Small intestine (tissue), 7 donors: ENCODE data around the gene KLK13. TPM values are rescaled to one million over a fixed set of nuclear protein-coding genes. Genes with fewer than 3 reads are reported as not detected.

ENCODE experiments used
- DNase-seq, 2 donors: peaks; one replicate each; pipeline versions ENCODE4 v3.0.0 to v3.0.0-alpha.2; 2013
- FAIRE-seq: peaks from 2 replicates; lab custom pipeline; 2012; peaks lifted over from hg19 to GRCh38; lab: Jason Lieb, UNC
- H3K27ac ChIP-seq, 3 donors: one replicate each; pipeline ENCODE4 v1.5.1; 2013; ENCODE audit warnings: low read length in 2 of 3, mild to moderate bottlenecking in 2 of 3, control low read depth in 1 of 3, inconsistent platforms in 1 of 3, low read depth in 1 of 3, moderate library complexity in 1 of 3
- H3K27me3 ChIP-seq, 3 donors: one replicate each; pipeline ENCODE4 v1.6.1; 2013; ENCODE audit warnings: low read length in 3 of 3, inconsistent platforms in 1 of 3; ENCODE audit not compliant: control insufficient read depth in 3 of 3, insufficient read depth in 3 of 3
- H3K36me3 ChIP-seq, 3 donors: one replicate each; pipeline ENCODE4 v1.6.1; 2013; ENCODE audit warnings: low read length in 3 of 3, inconsistent platforms in 1 of 3, low read depth in 1 of 3, mild to moderate bottlenecking in 1 of 3, moderate library complexity in 1 of 3; ENCODE audit not compliant: control insufficient read depth in 3 of 3, insufficient read depth in 2 of 3
- H3K4me1 ChIP-seq, 3 donors: one replicate each; pipeline ENCODE4 v1.6.1; 2013; ENCODE audit warnings: low read length in 2 of 3, inconsistent platforms in 1 of 3, low read depth in 1 of 3, mild to moderate bottlenecking in 1 of 3, moderate library complexity in 1 of 3; ENCODE audit not compliant: control insufficient read depth in 3 of 3, insufficient read depth in 2 of 3
- H3K4me3 ChIP-seq, 3 donors: one replicate each; pipeline ENCODE4 v1.5.1; 2013; ENCODE audit warnings: low read length in 3 of 3, control low read depth in 1 of 3, inconsistent platforms in 1 of 3, low read depth in 1 of 3, mild to moderate bottlenecking in 1 of 3, moderate library complexity in 1 of 3
- H3K9me3 ChIP-seq, 2 donors: one replicate each; pipeline ENCODE4 v1.6.1; 2013; ENCODE audit warnings: low read depth in 1 of 2, low read length in 1 of 2; ENCODE audit not compliant: control insufficient read depth in 2 of 2, insufficient read depth in 1 of 2
- WGBS, 3 donors: extraction: QIAGEN DNeasy Blood & Tissue Kit; methylation state at CpG; one replicate each; pipeline ENCODE4 v1.1.7; 2013; 5-methylcytosine and 5-hydroxymethylcytosine counted together
- polyA plus RNA-seq, 4 donors: library from polyadenylated mRNA; stranded (reverse) in 3 of 4; unstranded in 1 of 4; fragments of 200-250 nt in 3 of 4; fragments of 120-200 nt in 1 of 4; gene quantifications; one replicate each; pipeline versions ENCODE4 v1.2.1 to v1.2.3, GENCODE V29; 2013
- donor health status: healthy with polysubstance abuse.
- donor health status: control.
- donor health status: control.
- donor health status: Bipolar disorder and iron deficiency.
- donor health status: healthy.

Gene KLK13
- polyA plus RNA-seq, 4 donors, result 0.13 to 5.9 (median 2.5) TPM

DNA sequence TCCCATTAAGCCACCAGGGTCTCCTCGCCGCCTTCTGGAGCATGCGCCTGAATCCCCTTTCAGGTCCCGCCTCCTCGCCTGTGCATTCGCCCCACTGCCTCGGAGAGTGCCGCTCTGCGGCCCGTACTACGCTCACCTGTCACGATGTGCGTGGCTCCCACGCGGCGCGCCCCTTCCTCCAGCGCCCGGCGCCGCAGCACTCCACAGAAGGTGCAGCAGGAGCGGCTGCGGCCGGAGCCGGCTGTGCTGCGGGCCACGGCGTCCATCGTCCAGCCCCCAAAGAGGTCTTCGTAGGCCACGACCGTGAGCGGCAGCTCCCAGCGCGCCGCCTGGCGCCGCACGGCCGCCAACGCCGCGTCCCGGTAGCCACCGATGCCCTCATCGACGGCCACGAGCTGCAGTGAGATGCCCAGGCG lies 39.0 kb upstream of the KLK13 start:
- FAIRE-seq (no peak), DNase-seq (no peak)
- Histone ChIP-seq H3K27me3 (no peaks in the 10 kb centered on the region), H3K9me3 (no peaks in the 10 kb centered on the region), H3K27ac (no peak overlapping the region), H3K4me1 (peaks cover 0 to 8% (median 2%) of the 10 kb centered on the region in 3 donors), H3K4me3 (no peak overlapping the region), H3K36me3 (peaks cover 0 to 36% (median 8%) of the 10 kb centered on the region in 3 donors)
- WGBS, 3 donors, result 91 to 96% (median 92%) methylated on average over 37 to 49 of the region's 49 CpGs

DNA sequence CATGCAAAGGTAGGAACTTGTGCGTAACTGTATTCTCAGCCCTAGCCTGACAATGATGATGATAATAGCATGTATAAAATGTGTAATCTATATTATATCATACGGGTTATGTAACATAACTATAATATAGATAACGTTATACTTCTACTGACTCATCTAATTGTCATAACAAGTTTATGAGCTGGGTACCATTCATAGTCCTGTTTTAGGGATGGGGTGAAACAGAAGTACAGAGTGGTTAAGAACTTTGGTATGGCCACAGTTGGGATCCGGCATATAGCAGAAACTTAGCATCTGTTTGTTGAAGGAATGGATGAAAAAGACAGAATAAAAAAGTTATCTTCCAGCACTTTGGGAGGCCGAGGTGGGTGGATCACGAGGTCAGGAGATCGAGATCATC lies 38.1 kb upstream of the KLK13 start:
- no peak overlapping the region for H3K27ac ChIP-seq
- WGBS, 3 donors, result 86 to 95% (median 89%) methylated on average over 7 of the region's 7 CpGs
- FAIRE-seq (no peak), DNase-seq (no peak)
- peaks cover 0 to 37% (median 8%) of the 10 kb centered on the region in 3 donors for H3K36me3 ChIP-seq
- H3K4me3 ChIP-seq, result no peak overlapping the region
- no peaks in the 10 kb centered on the region for H3K9me3 ChIP-seq
- H3K27me3 ChIP-seq, result no peaks in the 10 kb centered on the region
- peaks cover 0 to 5% (median 0%) of the 10 kb centered on the region in 3 donors for H3K4me1 ChIP-seq

DNA sequence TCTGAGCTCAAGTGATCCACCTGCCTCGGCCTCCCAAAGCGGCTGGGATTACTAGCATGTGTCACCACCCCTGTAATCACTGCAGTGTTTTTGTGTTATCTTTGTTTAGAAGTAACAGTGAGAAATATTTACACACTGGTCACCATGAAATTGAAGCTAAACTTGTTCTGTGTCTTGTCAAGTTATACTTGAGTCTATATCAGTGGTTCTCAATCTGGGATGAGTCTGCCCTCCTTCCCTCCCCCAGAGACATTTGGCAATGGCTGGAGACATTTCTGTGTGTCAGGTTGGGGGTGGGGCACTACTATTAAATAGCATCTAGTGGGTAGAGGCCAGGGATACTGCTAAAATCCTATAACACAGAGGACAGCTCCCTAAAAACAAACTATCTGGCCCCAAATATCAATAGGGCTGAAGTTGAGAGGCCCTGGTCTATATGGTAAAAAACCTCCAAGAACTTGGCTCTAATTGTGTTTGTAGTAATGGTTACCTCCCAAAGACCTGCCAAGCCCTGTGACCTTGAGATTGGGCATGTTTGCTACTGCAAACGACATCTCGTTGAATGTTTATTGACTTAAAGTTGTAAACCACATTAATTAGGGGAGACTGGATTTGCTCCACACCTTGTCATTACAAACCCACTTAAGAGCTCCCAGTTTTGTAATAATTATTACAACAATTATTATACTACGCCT lies 36.4 kb upstream of the KLK13 start:
- WGBS, 3 donors, result 48 to 70% (median 62%) methylated on average over 5 of the region's 5 CpGs
- Histone ChIP-seq H3K27me3 (no peaks in the 10 kb centered on the region), H3K4me1 (no peaks in the 10 kb centered on the region), H3K4me3 (no peak overlapping the region), H3K27ac (no peak overlapping the region), H3K9me3 (no peaks in the 10 kb centered on the region), H3K36me3 (peaks cover 0 to 44% (median 8%) of the 10 kb centered on the region in 3 donors)
- FAIRE-seq, result no peak
- DNase-seq, result no peak

DNA sequence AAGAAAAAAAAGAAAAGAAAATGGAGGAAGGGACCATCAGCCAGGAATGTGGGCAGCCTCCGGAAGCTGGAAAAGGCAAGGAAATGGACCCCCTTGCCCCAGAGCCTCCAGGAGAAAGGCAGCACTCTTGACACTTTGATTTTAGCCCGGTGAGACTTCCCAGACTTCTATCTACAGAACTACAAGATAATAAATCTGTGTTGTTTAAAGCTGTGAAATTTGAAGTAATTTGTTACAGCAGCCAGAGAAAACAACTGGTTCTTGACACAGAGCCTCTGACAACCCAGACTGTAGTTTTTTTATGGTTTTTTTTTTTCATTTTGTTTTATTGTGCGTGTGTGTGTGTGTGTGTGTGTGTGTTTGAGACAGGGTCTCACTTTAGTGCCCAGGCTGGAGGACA lies 35.7 kb upstream of the KLK13 start:
- Histone ChIP-seq H3K4me1 (no peaks in the 10 kb centered on the region), H3K36me3 (peaks cover 0 to 38% (median 8%) of the 10 kb centered on the region in 3 donors), H3K9me3 (no peaks in the 10 kb centered on the region), H3K4me3 (no peak overlapping the region), H3K27ac (no peak overlapping the region), H3K27me3 (no peaks in the 10 kb centered on the region)
- 59 to 75% (median 63%) methylated on average over 3 of the region's 3 CpGs for WGBS, 3 donors
- DNase-seq, result no peak
- FAIRE-seq, result no peak

DNA sequence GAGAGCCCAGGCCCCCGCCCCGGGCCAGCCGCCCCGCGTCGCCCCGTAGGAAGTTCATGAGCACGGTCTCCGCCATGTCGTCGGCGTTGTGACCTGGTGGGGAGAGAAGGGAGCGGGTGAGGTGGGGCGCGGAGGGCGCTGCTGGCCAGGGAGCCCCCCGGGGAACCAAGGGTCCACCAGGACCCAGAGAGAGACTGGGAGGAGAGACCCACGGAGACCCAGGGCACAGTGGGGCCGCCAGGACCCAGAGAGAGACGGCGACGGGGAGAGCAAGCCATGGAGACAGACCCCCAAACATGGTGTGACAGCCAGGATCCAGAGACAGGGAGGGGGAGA lies 34.1 kb upstream of the KLK13 start:
- Histone ChIP-seq H3K9me3 (no peaks in the 10 kb centered on the region), H3K4me1 (no peaks in the 10 kb centered on the region), H3K4me3 (no peak overlapping the region), H3K27me3 (no peaks in the 10 kb centered on the region), H3K27ac (no peak overlapping the region), H3K36me3 (peaks cover 0 to 28% (median 8%) of the 10 kb centered on the region in 3 donors)
- 70 to 97% (median 96%) methylated on average over 18 to 22 of the region's 22 CpGs for WGBS, 3 donors
- FAIRE-seq (no peak), DNase-seq (no peak)

DNA sequence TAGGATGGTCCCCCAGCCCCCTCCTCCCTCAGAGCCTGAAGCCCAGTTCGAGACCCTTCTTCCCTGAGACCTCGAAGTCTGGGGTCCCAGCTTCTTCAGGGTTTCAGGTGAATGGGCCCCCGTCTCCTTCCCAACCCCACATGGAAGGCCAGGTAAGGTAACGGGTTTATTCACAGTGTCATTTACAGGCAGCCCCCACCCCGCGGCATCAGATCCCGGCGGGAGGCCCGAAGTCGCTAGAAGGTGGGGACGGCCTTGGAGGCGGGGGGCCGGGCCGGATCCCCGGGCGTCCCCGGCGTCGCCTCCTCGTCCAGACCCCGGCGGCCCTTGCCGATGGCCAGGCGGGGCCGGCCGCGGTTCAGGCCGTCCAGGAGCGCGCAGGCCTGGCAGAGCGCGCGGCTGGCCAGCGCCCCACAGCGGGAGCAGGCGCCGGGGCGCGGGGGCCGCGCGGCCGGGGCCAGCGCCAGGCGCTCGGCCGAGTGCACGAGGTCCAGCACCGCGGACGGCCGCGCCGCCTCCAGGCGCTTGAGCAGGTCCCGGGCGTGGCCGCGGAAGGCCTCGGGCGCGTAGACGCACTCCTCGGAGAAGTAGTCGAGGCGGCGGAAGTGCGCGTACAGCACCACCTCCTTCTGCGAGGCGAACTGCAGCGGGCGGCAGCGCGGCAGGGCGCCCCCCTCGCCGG lies 33.6 kb upstream of the KLK13 start:
- no peak overlapping the region for H3K27ac ChIP-seq
- no peaks in the 10 kb centered on the region for H3K27me3 ChIP-seq
- no peaks in the 10 kb centered on the region for H3K9me3 ChIP-seq
- peaks cover 0 to 24% (median 8%) of the 10 kb centered on the region in 3 donors for H3K36me3 ChIP-seq
- H3K4me3 ChIP-seq, result no peak overlapping the region
- FAIRE-seq (no peak), DNase-seq (peak in 1 of 2 donors; percentile 17)
- no peaks in the 10 kb centered on the region for H3K4me1 ChIP-seq
- WGBS, 3 donors, result 69 to 95% (median 93%) methylated on average over 62 to 78 of the region's 78 CpGs

DNA sequence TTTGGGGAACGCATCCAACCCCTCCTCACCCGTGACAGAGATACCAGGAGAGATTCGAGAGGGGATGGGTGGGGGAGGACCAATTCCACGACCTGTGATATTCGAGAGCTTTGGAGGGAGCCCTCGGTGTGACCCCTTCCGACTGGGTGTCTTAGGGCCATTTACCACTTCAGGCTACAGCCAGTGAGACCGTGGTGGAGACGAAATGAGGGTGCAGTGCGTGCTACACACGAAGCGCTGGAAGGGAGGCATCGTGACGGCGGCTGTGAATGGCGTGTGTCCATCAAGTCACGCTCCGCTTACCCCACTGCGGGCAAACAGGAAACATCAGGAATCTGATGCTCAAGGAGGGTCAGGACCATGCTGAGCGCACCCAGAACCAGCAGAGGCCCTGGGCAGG lies 32.9 kb upstream of the KLK13 start:
- Histone ChIP-seq H3K9me3 (no peaks in the 10 kb centered on the region), H3K27me3 (no peaks in the 10 kb centered on the region), H3K36me3 (peaks cover 0 to 22% (median 7%) of the 10 kb centered on the region in 3 donors), H3K4me3 (no peak overlapping the region), H3K4me1 (no peaks in the 10 kb centered on the region), H3K27ac (no peak overlapping the region)
- 84 to 88% (median 87%) methylated on average over 20 of the region's 20 CpGs for WGBS, 3 donors
- FAIRE-seq (no peak), DNase-seq (no peak)

DNA sequence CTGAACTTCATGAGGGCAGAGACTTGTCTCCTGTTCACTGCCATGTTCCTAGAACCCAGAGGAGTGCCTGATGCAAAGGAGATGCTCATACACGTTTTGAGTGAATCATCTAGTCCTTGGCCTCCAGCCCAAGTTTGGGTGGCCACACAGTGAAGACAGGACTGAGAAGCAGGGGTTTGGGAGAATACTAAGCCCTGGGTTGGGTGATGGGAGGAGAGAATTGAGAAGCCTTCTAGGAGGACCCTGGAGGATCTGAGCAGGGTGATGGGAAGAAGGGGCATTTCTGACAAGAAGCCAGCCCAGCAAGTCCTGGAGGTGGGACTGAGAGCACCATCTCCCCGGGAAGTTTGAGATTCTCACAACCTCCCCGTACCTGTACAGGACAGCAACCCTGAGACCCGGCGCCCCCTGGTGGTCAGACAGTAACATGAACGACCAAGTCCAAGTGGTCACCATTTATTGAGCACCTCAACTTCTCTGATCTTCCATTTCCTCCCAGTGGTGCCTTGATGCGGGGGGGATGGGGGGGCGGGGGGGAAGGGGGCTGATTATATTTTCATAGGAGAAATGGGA lies 32.4 kb upstream of the KLK13 start:
- Histone ChIP-seq H3K4me1 (no peaks in the 10 kb centered on the region), H3K27ac (no peak overlapping the region), H3K4me3 (no peak overlapping the region), H3K9me3 (no peaks in the 10 kb centered on the region), H3K36me3 (peaks cover 0 to 18% (median 2%) of the 10 kb centered on the region in 3 donors), H3K27me3 (no peaks in the 10 kb centered on the region)
- 10 to 14% (median 13%) methylated on average over 8 of the region's 8 CpGs for WGBS, 3 donors
- FAIRE-seq, result no peak
- DNase-seq, result peak; percentile 43 to 58
